Stimulated activated CD4-positive, alpha-beta T cell treated with anti-CD3 and anti-CD28 coated beads, Interleukin-12 subunit alpha, Interleukin-12 subunit beta, amount 100 ng/mL, for 4 hours (primary cell): Measurements from ENCODE around the gene TTC39B.

Experiments used
- DNase-seq: peaks from one replicate; pipeline ENCODE4 v3.0.0-alpha.2; 2020

TTC39B gene

DNA sequence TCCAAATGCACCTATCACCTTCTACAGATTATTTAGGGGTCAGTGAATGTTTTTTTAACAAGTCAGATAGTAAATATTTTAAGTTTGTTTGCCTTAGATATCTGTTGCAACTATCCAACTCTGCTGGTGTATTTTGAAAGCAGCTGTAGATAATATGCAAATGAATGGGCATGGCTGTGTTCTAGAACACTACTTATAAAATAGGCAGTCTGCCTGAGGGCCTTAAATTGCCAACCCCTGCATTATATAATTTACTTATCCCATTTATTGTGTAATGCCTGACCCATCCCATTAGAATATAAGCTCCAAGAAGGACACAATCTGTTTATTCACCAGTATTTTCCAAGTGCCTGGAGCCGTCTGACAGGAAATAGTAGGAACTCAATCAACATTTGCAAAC, 149.0 kb downstream of the TTC39B start:
- DNase-seq = no peak

DNA sequence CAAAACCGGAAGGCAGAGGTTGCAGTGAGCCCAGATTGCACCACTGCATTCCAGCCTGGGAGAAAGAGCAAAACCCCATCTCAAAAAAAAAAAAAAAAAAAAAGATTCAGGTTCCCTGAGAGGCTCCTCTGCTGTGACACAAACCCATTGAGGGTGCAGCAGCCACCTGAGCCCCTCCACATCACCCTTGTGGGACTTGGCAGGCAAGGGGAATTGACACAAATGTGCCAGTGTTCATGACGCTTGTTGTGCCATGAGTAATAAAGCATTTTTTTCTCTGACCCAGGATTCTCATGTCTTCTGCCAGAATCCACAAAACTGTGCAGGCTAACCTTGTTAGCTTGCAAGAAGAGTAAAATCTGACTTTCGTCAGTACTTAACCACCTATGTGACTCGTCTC, 149.6 kb downstream of the TTC39B start:
- DNase-seq = no peak

GRCh38 chr9:15156241-15156640, 150.8 kb downstream of the TTC39B start:
- no peak for DNase-seq

- no peak for DNase-seq
Measured at GRCh38 chr9:15155826-15156225, 151.2 kb downstream of the TTC39B start.

- no peak for DNase-seq
Measured at GRCh38 chr9:15155323-15155722, 151.7 kb downstream of the TTC39B start.

DNA sequence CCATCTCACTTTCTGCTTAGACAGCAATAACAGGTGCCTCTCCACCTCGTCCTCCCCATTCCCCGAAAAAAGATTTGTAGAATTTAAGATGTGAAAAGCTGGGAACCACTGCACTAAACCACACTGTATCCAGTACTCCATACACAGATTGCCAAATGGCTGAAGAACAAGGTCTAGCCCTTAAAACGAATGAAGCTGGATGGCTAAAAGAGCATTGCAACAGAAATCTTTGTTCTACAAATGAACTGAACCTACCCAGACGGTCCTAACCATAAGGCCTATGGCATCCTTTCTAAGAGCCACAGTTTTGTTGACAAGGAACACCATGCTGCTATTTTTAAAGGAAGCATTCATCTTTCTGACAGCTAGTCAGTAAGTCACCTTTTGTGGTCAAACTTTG, 152.3 kb downstream of the TTC39B start:
- DNase-seq = no peak

GRCh38 chr9:15153961-15154360, 153.1 kb downstream of the TTC39B start:
- DNase-seq = no peak

GRCh38 chr9:15150939-15151338, 156.1 kb downstream of the TTC39B start:
- DNase-seq = no peak

DNA sequence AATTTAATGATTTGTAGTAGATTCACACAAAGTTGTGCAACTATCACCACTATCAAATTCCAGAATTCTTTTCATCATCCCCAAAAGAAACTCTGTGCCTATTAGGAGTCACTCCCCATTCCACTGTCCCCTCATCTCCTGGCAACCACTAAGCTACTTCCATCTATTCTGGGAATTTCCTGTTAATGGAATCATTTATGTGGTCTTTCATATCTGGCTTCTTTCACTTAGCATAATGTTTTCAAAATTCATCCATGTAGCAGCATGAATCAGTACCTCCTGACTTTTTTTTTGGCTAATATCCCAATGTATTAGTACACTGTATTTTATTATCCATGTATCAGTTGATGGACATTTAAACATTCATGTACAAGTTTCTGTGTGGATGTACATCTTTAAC, 157.6 kb downstream of the TTC39B start:
- DNase-seq = no peak

GRCh38 chr9:15146268-15146700, 160.7 kb downstream of the TTC39B start:
- DNase-seq = no peak

DNA sequence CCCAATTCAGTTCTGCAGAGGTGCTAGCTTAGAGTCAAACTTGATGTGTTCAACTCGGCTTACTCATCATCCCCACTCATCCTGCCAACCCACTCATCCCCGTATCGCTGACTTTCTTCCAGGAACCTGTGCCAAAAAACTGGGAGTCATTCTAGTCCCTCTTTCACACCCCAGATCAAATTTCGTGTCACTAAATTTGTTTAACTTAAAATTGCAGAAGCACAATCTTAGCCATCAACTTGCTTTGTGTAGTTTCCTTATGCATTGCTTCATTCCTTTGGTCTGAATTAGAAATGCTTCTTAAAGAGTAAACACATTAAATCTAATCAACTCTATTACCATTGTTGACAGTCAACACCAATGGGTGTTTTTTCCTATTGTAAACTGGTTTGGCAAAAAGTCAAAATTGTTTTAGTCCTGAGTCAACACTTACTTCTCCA, 162.4 kb downstream of the TTC39B start:
- no peak for DNase-seq

DNA sequence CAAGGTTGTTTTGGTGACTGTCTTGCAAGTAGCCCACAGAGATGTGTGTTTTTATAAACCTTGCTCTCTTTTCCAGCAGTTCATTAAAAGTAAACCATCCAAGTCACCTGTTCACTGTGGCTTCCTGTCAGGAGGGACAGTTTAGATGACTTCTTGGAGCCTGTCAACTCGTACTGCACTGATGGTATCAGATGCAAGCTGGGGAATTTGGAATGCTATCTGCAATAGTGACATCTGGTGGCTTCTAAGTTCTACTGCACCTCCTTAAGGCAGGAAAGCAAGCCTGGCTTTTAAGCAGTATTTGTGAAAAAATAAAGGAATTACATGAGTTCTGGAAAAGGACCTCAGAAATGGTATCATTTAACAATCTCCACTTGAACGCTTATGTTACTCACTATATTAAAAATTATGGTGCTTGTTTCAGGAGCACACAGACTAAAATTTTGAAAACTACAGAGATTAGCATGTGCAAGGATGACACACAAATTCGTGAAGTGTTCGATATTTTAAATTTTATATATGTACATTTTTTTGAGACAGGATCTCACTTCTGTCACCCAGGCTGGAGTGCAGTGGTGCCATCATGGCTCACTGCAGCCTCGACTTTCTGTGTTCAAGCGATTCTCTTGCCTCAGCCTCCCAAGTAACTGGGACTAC, 164.0 kb downstream of the TTC39B start:
- DNase-seq = no peak

GRCh38 chr9:15140051-15140450, 167.0 kb downstream of the TTC39B start:
- DNase-seq = no peak

DNA sequence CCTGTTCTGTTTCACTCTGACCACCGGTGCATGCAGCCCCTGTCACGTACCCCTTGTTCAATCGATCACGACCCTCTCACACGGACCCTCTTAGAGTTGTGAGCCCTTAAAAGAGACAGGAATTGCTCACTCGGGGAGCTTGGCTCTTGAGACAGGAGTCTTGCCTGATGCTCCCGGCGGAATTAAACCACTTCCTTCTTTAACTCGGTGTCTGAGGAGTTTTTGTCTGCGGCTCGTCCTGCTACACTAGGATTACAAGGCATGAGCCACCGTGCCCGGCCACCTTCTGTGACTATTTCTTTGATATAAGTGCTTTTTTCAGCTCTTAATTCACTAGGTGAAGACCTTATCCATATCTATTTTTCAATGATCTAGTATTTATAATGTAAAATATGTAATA, 167.5 kb downstream of the TTC39B start:
- DNase-seq = no peak

DNA sequence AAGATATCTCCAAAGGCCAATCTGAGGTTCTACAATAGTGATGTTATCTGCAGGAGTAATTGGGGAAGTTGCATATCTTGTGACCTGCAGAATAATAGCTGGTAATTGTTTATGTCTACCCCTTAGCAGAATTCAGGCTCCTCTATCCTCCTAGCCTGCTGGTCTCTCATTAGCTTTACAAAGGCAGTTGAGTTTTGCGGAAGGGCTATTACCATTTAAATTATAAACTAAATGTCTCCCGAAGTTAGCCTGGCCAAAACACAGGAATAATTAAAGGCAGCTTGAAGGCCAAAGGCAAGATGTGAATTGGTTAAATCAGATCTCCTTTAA, 168.7 kb downstream of the TTC39B start:
- DNase-seq = no peak

- no peak for DNase-seq
Measured at GRCh38 chr9:15137658-15138356, 169.2 kb downstream of the TTC39B start.

- DNase-seq = no peak
Measured at GRCh38 chr9:15137089-15137488, 169.9 kb downstream of the TTC39B start.

DNA sequence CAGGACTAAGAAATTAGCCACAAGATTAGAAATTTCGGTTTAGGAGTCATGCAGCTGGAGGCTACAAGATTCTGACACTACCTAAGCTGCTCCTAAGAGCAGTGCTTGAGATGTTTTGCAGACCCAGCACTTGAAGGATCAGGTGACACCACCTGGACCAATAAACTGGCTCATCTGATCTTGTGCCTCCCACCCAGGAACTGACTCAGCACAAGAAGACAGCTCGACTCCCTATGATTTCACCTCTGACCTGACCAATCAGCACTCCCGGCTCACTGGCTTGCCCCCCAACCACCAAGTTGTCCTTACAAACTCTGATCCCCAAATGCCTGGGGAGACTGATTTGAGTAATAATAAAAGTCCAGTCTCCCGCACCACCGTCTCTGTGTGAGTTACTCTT, 170.4 kb downstream of the TTC39B start:
- DNase-seq = no peak

- DNase-seq = peak; percentile 15
Measured at GRCh38 chr9:15135164-15135792, 171.7 kb downstream of the TTC39B start.

GRCh38 chr9:15133488-15133887, 173.5 kb downstream of the TTC39B start:
- no peak for DNase-seq

DNA sequence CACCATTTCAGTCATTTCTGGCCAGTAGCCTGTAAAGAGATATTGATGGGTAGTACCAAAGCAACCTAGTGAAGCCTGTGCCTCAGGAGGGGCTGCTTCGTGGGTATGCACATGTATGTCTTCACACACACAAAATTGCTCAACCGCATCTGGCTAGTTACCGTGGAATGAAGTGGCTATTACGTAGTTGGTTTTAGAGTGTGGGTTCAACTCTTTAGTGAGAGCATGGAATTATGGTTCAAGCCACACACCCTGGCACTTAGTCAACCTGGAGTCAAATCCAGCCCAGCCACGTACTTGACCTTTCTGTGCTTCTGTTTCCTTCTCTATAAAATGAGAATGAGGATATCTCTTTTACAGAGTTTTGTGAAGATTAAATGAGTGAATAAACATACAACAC, 174.9 kb downstream of the TTC39B start:
- DNase-seq = no peak

- no peak for DNase-seq
Measured at GRCh38 chr9:15131094-15131493, 175.9 kb downstream of the TTC39B start.

DNA sequence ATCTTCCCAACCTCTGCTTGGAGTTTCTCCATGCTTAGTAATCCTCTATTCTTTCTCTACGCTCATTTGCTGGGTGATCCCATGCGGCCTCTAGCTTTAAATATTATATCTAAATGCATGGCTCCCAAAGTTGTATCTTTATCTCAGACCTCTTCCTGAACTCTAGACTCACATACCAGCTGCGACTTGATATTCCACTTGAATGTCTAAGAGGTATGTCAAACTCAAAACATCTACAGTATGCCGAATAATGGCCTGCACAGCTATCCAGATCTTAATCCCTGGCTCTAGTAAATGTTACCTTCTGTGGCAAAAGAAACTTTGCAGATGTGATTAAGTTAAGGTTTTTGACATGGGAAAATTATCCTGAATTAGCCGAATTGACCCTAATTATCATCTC, 179.2 kb downstream of the TTC39B start:
- DNase-seq = no peak

GRCh38 chr9:15121630-15122029, 185.4 kb downstream of the TTC39B start:
- DNase-seq = no peak
